Measurements from ENCODE around the gene CBX3.

DNA sequence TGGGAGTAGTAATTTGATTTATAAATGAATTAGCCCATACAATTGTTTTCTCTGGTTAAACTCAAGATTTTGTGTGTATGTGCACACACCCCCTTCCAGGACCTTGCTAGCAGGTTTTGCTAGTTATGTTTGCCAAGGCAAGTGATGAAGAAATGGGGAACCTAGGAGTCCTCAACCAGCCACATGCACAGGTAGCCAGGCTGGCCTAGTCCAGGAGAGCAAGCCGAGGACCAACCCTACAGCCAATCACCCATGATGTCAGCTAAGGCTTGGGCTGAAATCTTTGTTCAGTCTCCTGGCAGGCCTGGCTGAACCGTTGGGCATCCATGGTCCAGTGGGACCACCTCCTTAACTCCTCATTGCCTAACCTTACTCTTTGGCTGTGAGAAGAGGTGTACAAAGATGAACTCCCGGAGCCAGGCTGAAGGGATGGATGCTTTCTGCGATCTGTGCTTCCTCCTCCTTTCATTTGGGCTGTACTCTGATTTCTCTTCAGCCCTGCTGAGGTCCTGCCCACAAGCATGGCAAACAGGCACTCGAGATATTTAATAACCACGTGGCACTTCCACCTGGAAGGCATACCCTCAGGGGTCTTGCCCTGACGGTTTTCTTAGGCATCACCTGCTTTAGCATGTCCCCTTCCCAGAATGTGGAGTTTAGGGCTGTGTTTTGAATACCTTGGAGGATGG, 23.1 kb upstream of the CBX3 start:
- TF ChIP-seq CTCF (conservative IDR thresholded peaks at IDR 0.05; ENCODE audit: low read depth in 2 of 2) (no peak), REST (IDR thresholded peaks at IDR 0.05; ENCODE audit: unreplicated experiment) (no peak), JUNB (IDR thresholded peaks at IDR 0.05; ENCODE audit: unreplicated experiment) (no peak), EZH2 (IDR thresholded peaks at IDR 0.05; ENCODE audit: low read depth, unreplicated experiment) (no peak), POLR2AphosphoS5 (IDR thresholded peaks at IDR 0.05; ENCODE audit: low read depth) (no peak), CREB1 (CRISPR knock-in tag; IDR thresholded peaks at IDR 0.05; ENCODE audit: low read depth) (no peak), EZH2phosphoT487 (IDR thresholded peaks at IDR 0.05; ENCODE audit: unreplicated experiment) (no peak), STAT1 (IDR thresholded peaks at IDR 0.05; ENCODE audit: unreplicated experiment) (no peak), ZNF331 (CRISPR knock-in tag; IDR thresholded peaks at IDR 0.05; ENCODE audit: low read depth) (no peak)
- TF ChIP-seq, protein P1, sequence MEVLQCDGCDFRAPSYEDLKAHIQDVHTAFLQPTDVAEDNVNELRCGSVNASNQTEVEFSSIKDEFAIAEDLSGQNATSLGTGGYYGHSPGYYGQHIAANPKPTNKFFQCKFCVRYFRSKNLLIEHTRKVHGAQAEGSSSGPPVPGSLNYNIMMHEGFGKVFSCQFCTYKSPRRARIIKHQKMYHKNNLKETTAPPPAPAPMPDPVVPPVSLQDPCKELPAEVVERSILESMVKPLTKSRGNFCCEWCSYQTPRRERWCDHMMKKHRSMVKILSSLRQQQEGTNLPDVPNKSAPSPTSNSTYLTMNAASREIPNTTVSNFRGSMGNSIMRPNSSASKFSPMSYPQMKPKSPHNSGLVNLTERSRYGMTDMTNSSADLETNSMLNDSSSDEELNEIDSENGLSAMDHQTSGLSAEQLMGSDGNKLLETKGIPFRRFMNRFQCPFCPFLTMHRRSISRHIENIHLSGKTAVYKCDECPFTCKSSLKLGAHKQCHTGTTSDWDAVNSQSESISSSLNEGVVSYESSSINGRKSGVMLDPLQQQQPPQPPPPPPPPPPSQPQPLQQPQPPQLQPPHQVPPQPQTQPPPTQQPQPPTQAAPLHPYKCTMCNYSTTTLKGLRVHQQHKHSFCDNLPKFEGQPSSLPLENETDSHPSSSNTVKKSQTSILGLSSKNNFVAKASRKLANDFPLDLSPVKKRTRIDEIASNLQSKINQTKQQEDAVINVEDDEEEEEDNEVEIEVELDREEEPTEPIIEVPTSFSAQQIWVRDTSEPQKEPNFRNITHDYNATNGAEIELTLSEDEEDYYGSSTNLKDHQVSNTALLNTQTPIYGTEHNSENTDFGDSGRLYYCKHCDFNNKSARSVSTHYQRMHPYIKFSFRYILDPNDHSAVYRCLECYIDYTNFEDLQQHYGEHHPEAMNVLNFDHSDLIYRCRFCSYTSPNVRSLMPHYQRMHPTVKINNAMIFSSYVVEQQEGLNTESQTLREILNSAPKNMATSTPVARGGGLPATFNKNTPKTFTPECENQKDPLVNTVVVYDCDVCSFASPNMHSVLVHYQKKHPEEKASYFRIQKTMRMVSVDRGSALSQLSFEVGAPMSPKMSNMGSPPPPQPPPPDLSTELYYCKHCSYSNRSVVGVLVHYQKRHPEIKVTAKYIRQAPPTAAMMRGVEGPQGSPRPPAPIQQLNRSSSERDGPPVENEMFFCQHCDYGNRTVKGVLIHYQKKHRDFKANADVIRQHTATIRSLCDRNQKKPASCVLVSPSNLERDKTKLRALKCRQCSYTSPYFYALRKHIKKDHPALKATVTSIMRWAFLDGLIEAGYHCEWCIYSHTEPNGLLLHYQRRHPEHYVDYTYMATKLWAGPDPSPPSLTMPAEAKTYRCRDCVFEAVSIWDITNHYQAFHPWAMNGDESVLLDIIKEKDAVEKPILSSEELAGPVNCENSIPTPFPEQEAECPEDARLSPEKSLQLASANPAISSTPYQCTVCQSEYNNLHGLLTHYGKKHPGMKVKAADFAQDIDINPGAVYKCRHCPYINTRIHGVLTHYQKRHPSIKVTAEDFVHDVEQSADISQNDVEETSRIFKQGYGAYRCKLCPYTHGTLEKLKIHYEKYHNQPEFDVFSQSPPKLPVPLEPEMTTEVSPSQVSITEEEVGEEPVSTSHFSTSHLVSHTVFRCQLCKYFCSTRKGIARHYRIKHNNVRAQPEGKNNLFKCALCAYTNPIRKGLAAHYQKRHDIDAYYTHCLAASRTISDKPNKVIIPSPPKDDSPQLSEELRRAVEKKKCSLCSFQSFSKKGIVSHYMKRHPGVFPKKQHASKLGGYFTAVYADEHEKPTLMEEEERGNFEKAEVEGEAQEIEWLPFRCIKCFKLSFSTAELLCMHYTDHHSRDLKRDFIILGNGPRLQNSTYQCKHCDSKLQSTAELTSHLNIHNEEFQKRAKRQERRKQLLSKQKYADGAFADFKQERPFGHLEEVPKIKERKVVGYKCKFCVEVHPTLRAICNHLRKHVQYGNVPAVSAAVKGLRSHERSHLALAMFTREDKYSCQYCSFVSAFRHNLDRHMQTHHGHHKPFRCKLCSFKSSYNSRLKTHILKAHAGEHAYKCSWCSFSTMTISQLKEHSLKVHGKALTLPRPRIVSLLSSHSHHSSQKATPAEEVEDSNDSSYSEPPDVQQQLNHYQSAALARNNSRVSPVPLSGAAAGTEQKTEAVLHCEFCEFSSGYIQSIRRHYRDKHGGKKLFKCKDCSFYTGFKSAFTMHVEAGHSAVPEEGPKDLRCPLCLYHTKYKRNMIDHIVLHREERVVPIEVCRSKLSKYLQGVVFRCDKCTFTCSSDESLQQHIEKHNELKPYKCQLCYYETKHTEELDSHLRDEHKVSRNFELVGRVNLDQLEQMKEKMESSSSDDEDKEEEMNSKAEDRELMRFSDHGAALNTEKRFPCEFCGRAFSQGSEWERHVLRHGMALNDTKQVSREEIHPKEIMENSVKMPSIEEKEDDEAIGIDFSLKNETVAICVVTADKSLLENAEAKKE (CRISPR knock-in tag; IDR thresholded peaks at IDR 0.05) = no peak
- TF ChIP-seq, protein P2, sequence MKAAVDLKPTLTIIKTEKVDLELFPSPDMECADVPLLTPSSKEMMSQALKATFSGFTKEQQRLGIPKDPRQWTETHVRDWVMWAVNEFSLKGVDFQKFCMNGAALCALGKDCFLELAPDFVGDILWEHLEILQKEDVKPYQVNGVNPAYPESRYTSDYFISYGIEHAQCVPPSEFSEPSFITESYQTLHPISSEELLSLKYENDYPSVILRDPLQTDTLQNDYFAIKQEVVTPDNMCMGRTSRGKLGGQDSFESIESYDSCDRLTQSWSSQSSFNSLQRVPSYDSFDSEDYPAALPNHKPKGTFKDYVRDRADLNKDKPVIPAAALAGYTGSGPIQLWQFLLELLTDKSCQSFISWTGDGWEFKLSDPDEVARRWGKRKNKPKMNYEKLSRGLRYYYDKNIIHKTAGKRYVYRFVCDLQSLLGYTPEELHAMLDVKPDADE (IDR thresholded peaks at IDR 0.05) = no peak

Measured in GM23338 (cell line).